GM13976 (cell line): ENCODE measurements around the gene ITGBL1.

ENCODE experiments used
- DNase-seq: peaks from one replicate; pipeline ENCODE4 v3.0.0; 2012; ENCODE audit warnings: low spot score
- in situ Hi-C: fragments of 300-500 bp; cut with MboI; formaldehyde crosslinking; loops from one replicate; pipeline ENCODE4 v1.12.0; 2022; ENCODE audit warnings: low sequenced_read_pairs, mixed read lengths, inconsistent platforms; ENCODE audit not compliant: unreplicated experiment
- TF ChIP-seq, protein P1 (sequence below): IDR thresholded peaks from 2 replicates; pipeline ENCODE4 v1.5.1; 2012; ENCODE audit warnings: borderline replicate concordance, mild to moderate bottlenecking; ENCODE audit not compliant: insufficient read depth; ENCODE audit errors: extremely low read depth, missing control alignments, control extremely low read depth

The ITGBL1 gene

GRCh38 chr13:101649488-101650126 is 197.1 kb downstream of the ITGBL1 start:
- no peak for DNase-seq
- in situ Hi-C loops = no loop called here
- TF ChIP-seq, protein P1, sequence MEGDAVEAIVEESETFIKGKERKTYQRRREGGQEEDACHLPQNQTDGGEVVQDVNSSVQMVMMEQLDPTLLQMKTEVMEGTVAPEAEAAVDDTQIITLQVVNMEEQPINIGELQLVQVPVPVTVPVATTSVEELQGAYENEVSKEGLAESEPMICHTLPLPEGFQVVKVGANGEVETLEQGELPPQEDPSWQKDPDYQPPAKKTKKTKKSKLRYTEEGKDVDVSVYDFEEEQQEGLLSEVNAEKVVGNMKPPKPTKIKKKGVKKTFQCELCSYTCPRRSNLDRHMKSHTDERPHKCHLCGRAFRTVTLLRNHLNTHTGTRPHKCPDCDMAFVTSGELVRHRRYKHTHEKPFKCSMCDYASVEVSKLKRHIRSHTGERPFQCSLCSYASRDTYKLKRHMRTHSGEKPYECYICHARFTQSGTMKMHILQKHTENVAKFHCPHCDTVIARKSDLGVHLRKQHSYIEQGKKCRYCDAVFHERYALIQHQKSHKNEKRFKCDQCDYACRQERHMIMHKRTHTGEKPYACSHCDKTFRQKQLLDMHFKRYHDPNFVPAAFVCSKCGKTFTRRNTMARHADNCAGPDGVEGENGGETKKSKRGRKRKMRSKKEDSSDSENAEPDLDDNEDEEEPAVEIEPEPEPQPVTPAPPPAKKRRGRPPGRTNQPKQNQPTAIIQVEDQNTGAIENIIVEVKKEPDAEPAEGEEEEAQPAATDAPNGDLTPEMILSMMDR = no peak

- in situ Hi-C loops = no loop called here
- TF ChIP-seq, protein P1 = no peak
- DNase-seq = no peak
Observed at GRCh38 chr13:101654883-101655282, 202.4 kb downstream of the ITGBL1 start.

- DNase-seq = no peak
- in situ Hi-C loops = no loop called here
- TF ChIP-seq, protein P1 = no peak
Observed at GRCh38 chr13:101655435-101655834, 203.0 kb downstream of the ITGBL1 start.

GRCh38 chr13:101660711-101661110 is 208.2 kb downstream of the ITGBL1 start:
- no peak for DNase-seq
- TF ChIP-seq, protein P1 = no peak
- in situ Hi-C loops = no loop called here

- TF ChIP-seq, protein P1 = no peak
- no peak for DNase-seq
- in situ Hi-C loops = no loop called here
Observed at GRCh38 chr13:101661839-101662238, 209.4 kb downstream of the ITGBL1 start.

GRCh38 chr13:101673360-101674105 is 221.1 kb downstream of the ITGBL1 start:
- in situ Hi-C loops = no loop called here

More at GRCh38 chr13:101673360-101674105, 221.1 kb downstream of the ITGBL1 start:
- DNase-seq = no peak
- TF ChIP-seq, protein P1 = no peak
